Measurements from ENCODE around the gene SHOX. TPM values are rescaled to one million over a fixed set of nuclear protein-coding genes. Genes with fewer than 3 reads are reported as not detected.

The SHOX gene
- total and polyA plus RNA-seq, 12 donors, result not detected

GRCh38 chrX:643911-644303, 13.3 kb downstream of the SHOX start:
- H3K27me3 ChIP-seq, result peaks cover 21 to 70% (median 66%) of the 10 kb centered on the region in 7 donors

GRCh38 chrX:644304-645281, 14.0 kb downstream of the SHOX start:
- no peak for TF ChIP-seq CTCF (IDR thresholded peaks at IDR 0.05)
- ATAC-seq, result no peak

More at GRCh38 chrX:643911-644303, 13.3 kb downstream of the SHOX start:
- H3K4me3 ChIP-seq, result no peak overlapping the region
- ATAC-seq, result no peak
- no peaks in the 10 kb centered on the region for H3K36me3 ChIP-seq
- H3K9me3 ChIP-seq, result no peaks in the 10 kb centered on the region
- H3K4me1 ChIP-seq, result no peaks in the 10 kb centered on the region
- intact Hi-C loops (cut with DNase I), result no loop called here
- TF ChIP-seq CTCF (IDR thresholded peaks at IDR 0.05), result no peak
- no peak overlapping the region for H3K27ac ChIP-seq
- WGBS, 2 donors, result 2 to 8% methylated on average over 11 to 19 of the region's 19 CpGs
- no peak for DNase-seq

GRCh38 chrX:646228-646495, 15.6 kb downstream of the SHOX start:
- no peaks in the 10 kb centered on the region for H3K36me3 ChIP-seq
- intact Hi-C loops (cut with DNase I), result no loop called here
- no peaks in the 10 kb centered on the region for H3K9me3 ChIP-seq
- H3K27ac ChIP-seq, result no peak overlapping the region
- no peak overlapping the region for H3K4me3 ChIP-seq
- no peaks in the 10 kb centered on the region for H3K4me1 ChIP-seq
- no peak for TF ChIP-seq CTCF (IDR thresholded peaks at IDR 0.05)
- H3K27me3 ChIP-seq, result peaks cover 11 to 48% (median 43%) of the 10 kb centered on the region in 7 donors
- DNase-seq, result no peak
- 15 to 20% methylated on average over 3 of the region's 3 CpGs for WGBS, 2 donors
- no peak for ATAC-seq

More at GRCh38 chrX:644304-645281, 14.0 kb downstream of the SHOX start:
- Histone ChIP-seq H3K27me3 (peaks cover 14 to 64% (median 59%) of the 10 kb centered on the region in 7 donors), H3K36me3 (no peaks in the 10 kb centered on the region), H3K27ac (no peak overlapping the region), H3K9me3 (no peaks in the 10 kb centered on the region), H3K4me1 (no peaks in the 10 kb centered on the region), H3K4me3 (no peak overlapping the region)
- no peak for DNase-seq
- 1% methylated on average over 90 to 95 of the region's 95 CpGs for WGBS, 2 donors
- intact Hi-C loops (cut with DNase I), result no loop called here

- no peak for TF ChIP-seq CTCF (IDR thresholded peaks at IDR 0.05)
- ATAC-seq (no peak), DNase-seq (no peak)
- Histone ChIP-seq H3K27ac (no peak overlapping the region), H3K4me3 (no peak overlapping the region), H3K36me3 (no peaks in the 10 kb centered on the region), H3K27me3 (peaks cover 11 to 44% (median 37%) of the 10 kb centered on the region in 7 donors), H3K4me1 (no peaks in the 10 kb centered on the region), H3K9me3 (no peaks in the 10 kb centered on the region)
- 74 to 82% methylated on average over 9 of the region's 9 CpGs for WGBS, 2 donors
- intact Hi-C loops (cut with DNase I), result no loop called here
These were observed 16.2 kb downstream of the SHOX start for GRCh38 chrX:646796-647195.

Data from heart right ventricle (tissue), 16 donors.